ENCODE data around the gene PRTN3.
"Not testable (repeated sequence)": the region's sequence is repeated elsewhere in the genome, so short reads cannot be mapped to it uniquely, and the experiment has no call there.

PRTN3 gene

GRCh38 chr19:834216-834615 is 6.6 kb upstream of the PRTN3 start:
- H3K9me2 ChIP-seq (replicated peaks; ENCODE audit: low read depth, low read length): no peaks in the 10 kb centered on the region
- H3K36me3 ChIP-seq (ENCODE audit: insufficient read depth, low read length): no peaks in the 10 kb centered on the region
- no peaks in the 10 kb centered on the region for H3K27me3 ChIP-seq (ENCODE audit: insufficient read depth, low read length, poor library complexity, severe bottlenecking)
- H3K79me2 ChIP-seq (ENCODE audit: insufficient read depth, low read length): no peaks in the 10 kb centered on the region
- H3F3A ChIP-seq (ENCODE audit: low read depth): no peaks in the 10 kb centered on the region
- no peak overlapping the region for H3K9ac ChIP-seq (ENCODE audit: low read depth, low read length, poor library complexity, severe bottlenecking)
- TF ChIP-seq, protein P1, sequence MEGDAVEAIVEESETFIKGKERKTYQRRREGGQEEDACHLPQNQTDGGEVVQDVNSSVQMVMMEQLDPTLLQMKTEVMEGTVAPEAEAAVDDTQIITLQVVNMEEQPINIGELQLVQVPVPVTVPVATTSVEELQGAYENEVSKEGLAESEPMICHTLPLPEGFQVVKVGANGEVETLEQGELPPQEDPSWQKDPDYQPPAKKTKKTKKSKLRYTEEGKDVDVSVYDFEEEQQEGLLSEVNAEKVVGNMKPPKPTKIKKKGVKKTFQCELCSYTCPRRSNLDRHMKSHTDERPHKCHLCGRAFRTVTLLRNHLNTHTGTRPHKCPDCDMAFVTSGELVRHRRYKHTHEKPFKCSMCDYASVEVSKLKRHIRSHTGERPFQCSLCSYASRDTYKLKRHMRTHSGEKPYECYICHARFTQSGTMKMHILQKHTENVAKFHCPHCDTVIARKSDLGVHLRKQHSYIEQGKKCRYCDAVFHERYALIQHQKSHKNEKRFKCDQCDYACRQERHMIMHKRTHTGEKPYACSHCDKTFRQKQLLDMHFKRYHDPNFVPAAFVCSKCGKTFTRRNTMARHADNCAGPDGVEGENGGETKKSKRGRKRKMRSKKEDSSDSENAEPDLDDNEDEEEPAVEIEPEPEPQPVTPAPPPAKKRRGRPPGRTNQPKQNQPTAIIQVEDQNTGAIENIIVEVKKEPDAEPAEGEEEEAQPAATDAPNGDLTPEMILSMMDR (conservative IDR thresholded peaks at IDR 0.05; ENCODE audit: low read length): no peak
- TF ChIP-seq EZH2phosphoT487 (IDR thresholded peaks at IDR 0.05; ENCODE audit: borderline replicate concordance): no peak
- no peak overlapping the region for H3K4me2 ChIP-seq (ENCODE audit: low read depth, low read length, poor library complexity, severe bottlenecking)
- H3K4me1 ChIP-seq (ENCODE audit: insufficient read depth, low read length, poor library complexity, severe bottlenecking): no peaks in the 10 kb centered on the region
- no peaks in the 10 kb centered on the region for H3K9me3 ChIP-seq (ENCODE audit: insufficient read depth, low read depth, low read length)
- no peak overlapping the region for H3K4me3 ChIP-seq (ENCODE audit: low read length, poor library complexity, severe bottlenecking)
- no peaks in the 10 kb centered on the region for H4K20me1 ChIP-seq (ENCODE audit: insufficient read depth, low read length, poor library complexity, severe bottlenecking)
- H2AFZ ChIP-seq (ENCODE audit: low read length): no peak overlapping the region

DNA sequence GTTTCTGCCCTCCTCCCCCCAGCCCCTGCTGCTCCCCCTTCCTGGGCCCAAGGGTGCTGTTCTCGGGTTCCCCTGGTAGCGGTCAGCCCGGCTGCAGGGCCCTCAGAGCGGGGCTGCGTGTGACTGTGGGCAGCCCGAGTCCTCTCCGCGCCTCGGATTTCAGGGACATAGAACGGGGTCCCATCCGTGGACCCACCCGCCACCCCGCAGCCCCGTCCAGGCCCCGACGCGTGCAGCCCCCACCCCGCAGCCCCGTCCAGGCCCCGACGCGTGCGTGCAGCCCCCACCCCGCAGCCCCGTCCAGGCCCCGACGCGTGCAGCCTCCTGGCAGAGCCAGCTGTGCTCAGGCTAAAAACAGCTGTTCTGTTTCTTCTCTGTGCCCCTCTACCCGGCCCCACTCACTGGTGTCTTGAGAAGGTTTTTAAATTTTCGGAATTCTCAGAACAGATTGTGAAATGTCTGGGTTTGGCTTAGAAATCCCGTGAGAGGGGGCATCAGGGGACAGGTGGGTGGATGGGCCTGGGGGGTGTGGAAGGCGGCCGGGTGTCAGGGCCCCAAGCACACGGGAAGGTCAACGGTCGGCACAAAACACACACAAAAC is 5.5 kb upstream of the PRTN3 start:
- Histone ChIP-seq H3K27me3 (ENCODE audit: insufficient read depth, low read length, poor library complexity, severe bottlenecking) (no peaks in the 10 kb centered on the region), H2AFZ (ENCODE audit: low read length) (no peak overlapping the region)

DNA sequence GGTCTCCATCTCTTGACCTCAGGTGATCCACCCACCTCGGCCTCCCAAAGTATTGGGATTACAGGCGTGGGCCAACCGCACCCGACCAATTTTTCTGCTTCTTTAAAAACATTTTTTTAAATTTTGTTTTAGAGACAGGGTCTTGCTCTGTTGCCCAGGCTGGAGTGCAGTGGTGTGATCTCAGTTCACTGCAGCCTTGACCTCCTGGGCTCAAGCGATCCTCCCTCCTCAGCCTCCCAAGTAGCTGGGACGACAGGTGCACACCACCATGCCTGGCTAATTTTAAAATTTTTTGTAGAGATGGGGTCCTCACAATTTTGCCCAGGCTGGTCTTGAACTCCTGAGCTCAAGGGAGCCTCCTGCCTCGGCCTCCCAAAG is 2.0 kb downstream of the PRTN3 start:
- not testable (repeated sequence) for H3K9me3 ChIP-seq (ENCODE audit: insufficient read depth, low read depth, low read length); H3F3A ChIP-seq (ENCODE audit: low read depth); H3K36me3 ChIP-seq (ENCODE audit: insufficient read depth, low read length); H3K4me2 ChIP-seq (ENCODE audit: low read depth, low read length, poor library complexity, severe bottlenecking); H2AFZ ChIP-seq (ENCODE audit: low read length); H3K79me2 ChIP-seq (ENCODE audit: insufficient read depth, low read length); H3K9me2 ChIP-seq (replicated peaks; ENCODE audit: low read depth, low read length); H3K9ac ChIP-seq (ENCODE audit: low read depth, low read length, poor library complexity, severe bottlenecking); H3K27me3 ChIP-seq (ENCODE audit: insufficient read depth, low read length, poor library complexity, severe bottlenecking); H3K4me3 ChIP-seq (ENCODE audit: low read length, poor library complexity, severe bottlenecking); H4K20me1 ChIP-seq (ENCODE audit: insufficient read depth, low read length, poor library complexity, severe bottlenecking); H3K4me1 ChIP-seq (ENCODE audit: insufficient read depth, low read length, poor library complexity, severe bottlenecking)

More for the DNA sequence above, 5.5 kb upstream of the PRTN3 start:
- no peaks in the 10 kb centered on the region for H3K4me1 ChIP-seq (ENCODE audit: insufficient read depth, low read length, poor library complexity, severe bottlenecking)
- H3K9me3 ChIP-seq (ENCODE audit: insufficient read depth, low read depth, low read length): no peaks in the 10 kb centered on the region
- H3K9me2 ChIP-seq (replicated peaks; ENCODE audit: low read depth, low read length): no peaks in the 10 kb centered on the region
- H3F3A ChIP-seq (ENCODE audit: low read depth): no peaks in the 10 kb centered on the region
- TF ChIP-seq, protein P1 (conservative IDR thresholded peaks at IDR 0.05; ENCODE audit: low read length): no peak
- no peak overlapping the region for H3K4me3 ChIP-seq (ENCODE audit: low read length, poor library complexity, severe bottlenecking)
- H4K20me1 ChIP-seq (ENCODE audit: insufficient read depth, low read length, poor library complexity, severe bottlenecking): no peaks in the 10 kb centered on the region
- no peaks in the 10 kb centered on the region for H3K36me3 ChIP-seq (ENCODE audit: insufficient read depth, low read length)
- H3K9ac ChIP-seq (ENCODE audit: low read depth, low read length, poor library complexity, severe bottlenecking): no peak overlapping the region
- H3K79me2 ChIP-seq (ENCODE audit: insufficient read depth, low read length): no peaks in the 10 kb centered on the region
- H3K4me2 ChIP-seq (ENCODE audit: low read depth, low read length, poor library complexity, severe bottlenecking): no peak overlapping the region

- no peak overlapping the region for H3K9ac ChIP-seq (ENCODE audit: low read depth, low read length, poor library complexity, severe bottlenecking)
These were observed 2.5 kb downstream of the PRTN3 start for GRCh38 chr19:843180-843835.

More at GRCh38 chr19:843180-843835, 2.5 kb downstream of the PRTN3 start:
- no peaks in the 10 kb centered on the region for H3K79me2 ChIP-seq (ENCODE audit: insufficient read depth, low read length)
- no peaks in the 10 kb centered on the region for H3K27me3 ChIP-seq (ENCODE audit: insufficient read depth, low read length, poor library complexity, severe bottlenecking)
- no peak for TF ChIP-seq EZH2phosphoT487 (IDR thresholded peaks at IDR 0.05; ENCODE audit: borderline replicate concordance)
- TF ChIP-seq, protein P1 (conservative IDR thresholded peaks at IDR 0.05; ENCODE audit: low read length): no peak
- H3K9me3 ChIP-seq (ENCODE audit: insufficient read depth, low read depth, low read length): no peaks in the 10 kb centered on the region
- no peak overlapping the region for H3K4me2 ChIP-seq (ENCODE audit: low read depth, low read length, poor library complexity, severe bottlenecking)
- no peak overlapping the region for H2AFZ ChIP-seq (ENCODE audit: low read length)
- H3F3A ChIP-seq (ENCODE audit: low read depth): no peaks in the 10 kb centered on the region
- H4K20me1 ChIP-seq (ENCODE audit: insufficient read depth, low read length, poor library complexity, severe bottlenecking): no peaks in the 10 kb centered on the region
- no peaks in the 10 kb centered on the region for H3K9me2 ChIP-seq (replicated peaks; ENCODE audit: low read depth, low read length)
- no peak overlapping the region for H3K4me3 ChIP-seq (ENCODE audit: low read length, poor library complexity, severe bottlenecking)
- H3K36me3 ChIP-seq (ENCODE audit: insufficient read depth, low read length): no peaks in the 10 kb centered on the region
- H3K4me1 ChIP-seq (ENCODE audit: insufficient read depth, low read length, poor library complexity, severe bottlenecking): no peaks in the 10 kb centered on the region

Data from Loucy (cell line).